Mesenchymal stem cell (in vitro differentiated cells and primary cell): ENCODE results near the gene SYNE2.
"Not testable (repeated sequence)": the region's sequence is repeated elsewhere in the genome, so short reads cannot be mapped to it uniquely, and the experiment has no call there.

Experiments
- DNase-seq: peaks from one replicate; pipeline ENCODE4 v3.0.0-alpha.2; 2013
- H2AFZ ChIP-seq: one replicate; pipeline ENCODE4 v1.6.1; 2013; ENCODE audit warnings: low read depth, mild to moderate bottlenecking, control low read depth, inconsistent platforms, low read length, moderate library complexity
- H2AK5ac ChIP-seq: 2 replicates; pipeline ENCODE4 v1.6.1; 2013; ENCODE audit warnings: low read length, moderate library complexity, mild to moderate bottlenecking, inconsistent platforms; ENCODE audit not compliant: severe bottlenecking
- H2BK120ac ChIP-seq: one replicate; pipeline ENCODE4 v1.6.1; 2013; ENCODE audit warnings: low read depth, mild to moderate bottlenecking, inconsistent platforms, low read length, moderate library complexity
- H2BK12ac ChIP-seq, 2 experiments: one replicate each; pipeline ENCODE4 v1.6.1; 2013; ENCODE audit warnings: inconsistent platforms in 2 of 2, low read length in 2 of 2, mild to moderate bottlenecking in 2 of 2, moderate library complexity in 2 of 2, control low read depth in 1 of 2
- H2BK15ac ChIP-seq: one replicate; pipeline ENCODE4 v1.6.1; 2013; ENCODE audit warnings: mild to moderate bottlenecking, low read depth, inconsistent platforms; ENCODE audit not compliant: poor library complexity, severe bottlenecking
- H2BK5ac ChIP-seq: 2 replicates; pipeline ENCODE4 v1.6.1; 2013; ENCODE audit warnings: low read depth, mild to moderate bottlenecking, low read length, control low read depth, inconsistent platforms; ENCODE audit not compliant: poor library complexity, severe bottlenecking
- H3K14ac ChIP-seq, 2 experiments: one replicate each; pipeline ENCODE4 v1.6.1; 2013; ENCODE audit warnings: inconsistent platforms in 2 of 2, low read length in 2 of 2, control low read depth in 1 of 2, mild to moderate bottlenecking in 1 of 2, moderate library complexity in 1 of 2
- H3K18ac ChIP-seq, 2 experiments: one replicate each; pipeline ENCODE4 v1.6.1; 2013; ENCODE audit warnings: inconsistent platforms in 2 of 2, low read length in 2 of 2, control low read depth in 1 of 2, low read depth in 1 of 2, mild to moderate bottlenecking in 1 of 2
- H3K23ac ChIP-seq, 2 experiments: one replicate each; pipeline ENCODE4 v1.6.1; 2013; ENCODE audit warnings: inconsistent platforms in 2 of 2, low read length in 2 of 2, mild to moderate bottlenecking in 2 of 2, moderate library complexity in 2 of 2, control low read depth in 1 of 2
- H3K27ac ChIP-seq: 2 replicates; pipeline ENCODE4 v1.5.1; 2013; ENCODE audit warnings: mild to moderate bottlenecking, moderate library complexity, low read length, control low read depth, inconsistent platforms; ENCODE audit not compliant: poor library complexity, severe bottlenecking
- H3K27me3 ChIP-seq, 2 experiments: 2 replicates each; pipeline versions ENCODE4 v1.6.1 to v1.7.0; 2013; ENCODE audit warnings: low read length in 2 of 2, mild to moderate bottlenecking in 2 of 2, moderate library complexity in 2 of 2, control low read depth in 1 of 2, inconsistent platforms in 1 of 2; ENCODE audit not compliant: control insufficient read depth in 1 of 2, insufficient read depth in 1 of 2
- H3K36me3 ChIP-seq, 2 experiments: 2 replicates each; pipeline versions ENCODE4 v1.6.1 to v1.7.0; 2013; ENCODE audit warnings: low read length in 2 of 2, control low read depth in 1 of 2, inconsistent platforms in 1 of 2, low read depth in 1 of 2, mild to moderate bottlenecking in 1 of 2; ENCODE audit not compliant: insufficient read depth in 2 of 2, control insufficient read depth in 1 of 2
- H3K4ac ChIP-seq, 2 experiments: one replicate each; pipeline ENCODE4 v1.6.1; 2013; ENCODE audit warnings: inconsistent platforms in 2 of 2, low read length in 2 of 2, mild to moderate bottlenecking in 2 of 2, moderate library complexity in 2 of 2, control low read depth in 1 of 2, low read depth in 1 of 2
- H3K4me1 ChIP-seq: 2 replicates; pipeline ENCODE4 v1.6.1; 2013; ENCODE audit warnings: low read depth, low read length, control low read depth; ENCODE audit not compliant: control insufficient read depth, insufficient read depth
- H3K4me2 ChIP-seq: 2 replicates; pipeline ENCODE4 v1.6.1; 2013; ENCODE audit warnings: low read length, mild to moderate bottlenecking, inconsistent platforms; ENCODE audit not compliant: poor library complexity, severe bottlenecking
- H3K4me3 ChIP-seq, 2 experiments: 2 replicates each; pipeline versions ENCODE4 v1.5.1 to v1.7.0; 2013; ENCODE audit warnings: low read length in 2 of 2, mild to moderate bottlenecking in 2 of 2, control low read depth in 1 of 2, low read depth in 1 of 2; ENCODE audit not compliant: insufficient read depth in 1 of 2
- H3K79me1 ChIP-seq: replicated peaks from 2 replicates; pipeline ENCODE4 v1.6.1; 2013; ENCODE audit warnings: mild to moderate bottlenecking, control low read depth, low read length, inconsistent platforms; ENCODE audit not compliant: poor library complexity, severe bottlenecking
- H3K9ac ChIP-seq: 2 replicates; pipeline ENCODE4 v1.7.0; 2013; ENCODE audit warnings: mild to moderate bottlenecking, low read length, moderate library complexity
- H3K9me3 ChIP-seq: 2 replicates; pipeline ENCODE4 v1.7.0; 2013; ENCODE audit warnings: mild to moderate bottlenecking, low read length; ENCODE audit not compliant: control insufficient read depth
- H4K8ac ChIP-seq: one replicate; pipeline ENCODE4 v1.6.1; 2013; ENCODE audit warnings: inconsistent platforms, mild to moderate bottlenecking, low read length, moderate library complexity
- H4K91ac ChIP-seq: one replicate; pipeline ENCODE4 v1.6.1; 2013; ENCODE audit warnings: mild to moderate bottlenecking, low read length, inconsistent platforms
- WGBS: methylation state at CpG from one replicate; pipeline ENCODE4 v1.1.7; 2013; ENCODE audit warnings: mixed read lengths; 5-methylcytosine and 5-hydroxymethylcytosine counted together

SYNE2 gene

DNA sequence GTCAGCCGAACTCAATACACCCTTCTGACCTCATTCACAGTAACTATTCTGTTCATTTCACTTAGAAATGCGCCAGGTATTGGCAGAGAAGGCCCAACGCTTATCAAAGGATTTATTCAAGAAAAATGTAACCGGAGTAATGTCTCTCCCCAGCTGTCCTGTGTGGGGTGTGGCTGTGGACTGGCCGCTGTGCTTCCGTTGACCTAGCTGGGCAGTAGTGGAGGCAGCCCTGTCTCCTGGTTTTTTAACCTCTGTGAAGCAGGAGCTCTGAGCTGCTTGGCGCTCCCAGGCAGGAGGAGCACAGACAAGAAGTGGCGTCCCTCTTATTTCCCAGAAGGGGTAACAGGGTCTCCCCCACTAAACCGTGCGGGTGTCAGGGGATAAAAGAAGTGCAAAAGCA lies 356.2 kb downstream of the SYNE2 start:
- no peak overlapping the region for H2BK5ac ChIP-seq
- no peak overlapping the region for H3K14ac ChIP-seq
- no peak overlapping the region for H3K18ac ChIP-seq
- H3K36me3 ChIP-seq, result peaks cover 0 to 36% of the 10 kb centered on the region in 2 experiments
- peaks cover 5% of the 10 kb centered on the region for H3K79me1 ChIP-seq
- H3K27me3 ChIP-seq, result no peaks in the 10 kb centered on the region
- no peaks in the 10 kb centered on the region for H3K4me1 ChIP-seq
- no peak overlapping the region for H3K4ac ChIP-seq
- no peak overlapping the region for H4K8ac ChIP-seq
- H2AK5ac ChIP-seq, result no peak overlapping the region
- no peak overlapping the region for H3K4me3 ChIP-seq
- H3K27ac ChIP-seq, result no peak overlapping the region
- no peak overlapping the region for H3K23ac ChIP-seq
- no peak overlapping the region for H2AFZ ChIP-seq
- H2BK12ac ChIP-seq, result no peak overlapping the region
- H4K91ac ChIP-seq, result no peak overlapping the region
- no peak overlapping the region for H2BK15ac ChIP-seq
- H3K9me3 ChIP-seq, result no peaks in the 10 kb centered on the region
- no peak overlapping the region for H3K4me2 ChIP-seq
- H2BK120ac ChIP-seq, result no peak overlapping the region
- DNase-seq, result no peak
- 94% methylated on average over 10 of the region's 10 CpGs for WGBS
- no peak overlapping the region for H3K9ac ChIP-seq

DNA sequence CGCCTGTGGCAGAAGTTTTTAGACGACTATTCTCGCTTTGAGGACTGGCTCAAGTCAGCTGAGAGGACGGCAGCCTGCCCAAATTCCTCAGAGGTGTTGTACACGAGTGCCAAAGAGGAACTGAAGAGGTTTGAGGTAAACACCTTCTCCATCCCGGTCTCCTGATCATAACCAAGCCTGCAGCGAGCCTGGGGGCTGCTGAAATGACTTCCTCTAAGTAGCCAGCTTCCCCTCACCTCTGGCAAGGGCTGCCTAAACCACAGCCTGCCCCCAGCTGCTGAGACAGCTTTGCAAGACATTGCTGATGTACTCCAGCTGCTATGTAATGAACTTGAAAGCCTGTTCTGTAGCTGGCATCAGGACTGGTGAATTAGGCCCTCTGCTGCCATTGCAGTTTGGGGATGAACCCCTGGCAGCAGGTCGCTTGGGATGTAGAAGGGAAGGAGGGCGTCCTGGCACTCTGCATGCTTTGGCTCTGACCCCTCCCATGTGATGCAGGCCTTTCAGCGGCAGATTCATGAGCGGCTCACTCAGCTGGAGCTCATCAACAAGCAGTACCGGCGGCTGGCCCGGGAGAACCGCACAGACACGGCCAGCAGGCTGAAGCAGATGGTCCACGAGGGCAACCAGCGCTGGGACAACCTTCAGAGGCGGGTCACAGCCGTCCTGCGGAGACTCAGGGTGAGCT lies 356.8 kb downstream of the SYNE2 start:
- 90% methylated on average over 21 of the region's 21 CpGs for WGBS
- no peaks in the 10 kb centered on the region for H3K4me1 ChIP-seq
- H2BK120ac ChIP-seq, result no peak overlapping the region
- H2AK5ac ChIP-seq, result no peak overlapping the region
- peak overlapping the region; percentile 2 for H4K91ac ChIP-seq
- H3K23ac ChIP-seq, result no peak overlapping the region
- H3K79me1 ChIP-seq, result peaks cover 5% of the 10 kb centered on the region
- no peak overlapping the region for H3K18ac ChIP-seq
- no peak overlapping the region for H3K9ac ChIP-seq
- H3K14ac ChIP-seq, result no peak overlapping the region
- no peak overlapping the region for H3K4me2 ChIP-seq
- H2BK15ac ChIP-seq, result no peak overlapping the region
- H2AFZ ChIP-seq, result no peak overlapping the region
- no peaks in the 10 kb centered on the region for H3K9me3 ChIP-seq
- H3K4me3 ChIP-seq, result no peak overlapping the region
- H4K8ac ChIP-seq, result no peak overlapping the region
- no peak overlapping the region for H2BK12ac ChIP-seq
- H3K27me3 ChIP-seq, result no peaks in the 10 kb centered on the region
- peaks cover 0 to 42% of the 10 kb centered on the region in 2 experiments for H3K36me3 ChIP-seq
- no peak overlapping the region for H3K27ac ChIP-seq
- H2BK5ac ChIP-seq, result no peak overlapping the region
- DNase-seq, result peak; percentile 37
- no peak overlapping the region for H3K4ac ChIP-seq

DNA sequence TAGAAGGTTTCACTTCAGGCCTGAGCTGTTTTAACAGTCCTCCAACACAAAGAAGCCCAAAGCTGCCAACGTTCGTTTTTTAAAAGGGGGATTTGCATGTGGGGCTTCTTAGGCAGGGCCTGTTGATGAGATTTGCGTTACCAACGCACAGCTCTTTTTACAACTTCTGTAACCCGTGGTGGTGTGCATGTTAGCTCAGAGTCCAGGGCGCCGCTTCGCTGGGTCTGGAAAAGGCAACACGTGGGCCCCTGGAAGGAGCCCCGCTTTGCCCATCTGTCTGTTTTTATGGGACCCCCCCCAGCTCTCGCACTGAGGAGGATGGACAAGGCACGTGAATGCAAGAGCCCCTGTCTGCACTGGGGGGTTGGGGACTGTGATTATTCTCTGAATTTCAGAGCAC lies 357.4 kb downstream of the SYNE2 start:
- 98% methylated on average over 12 of the region's 12 CpGs for WGBS
- H3K27ac ChIP-seq, result no peak overlapping the region

DNA sequence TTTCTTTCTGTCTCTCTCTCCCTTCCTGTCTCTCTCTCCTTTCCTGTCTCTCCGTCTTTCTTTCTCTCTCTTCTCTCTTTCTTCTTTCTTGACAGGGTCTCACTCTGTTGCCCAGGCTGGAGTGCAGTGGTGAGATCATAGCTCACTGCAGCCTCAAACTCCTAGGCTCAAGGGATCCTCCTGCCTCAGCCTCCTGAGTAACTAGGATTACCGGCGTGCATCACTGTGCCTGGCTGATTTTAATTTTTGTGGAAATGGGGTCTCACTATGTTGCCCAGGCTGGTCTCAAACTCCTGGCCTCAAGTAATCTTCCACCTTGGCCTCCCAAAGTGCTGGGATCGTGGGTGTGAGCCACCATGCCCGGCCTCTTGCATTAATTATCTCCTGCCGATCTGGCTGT lies 358.1 kb downstream of the SYNE2 start:
- H3K4me3 ChIP-seq, H2BK5ac ChIP-seq, H3K27ac ChIP-seq, DNase-seq, H2BK120ac ChIP-seq, H3K23ac ChIP-seq, H4K91ac ChIP-seq, H3K4me1 ChIP-seq, H3K9ac ChIP-seq, H2BK15ac ChIP-seq, H2BK12ac ChIP-seq, H2AK5ac ChIP-seq, H3K9me3 ChIP-seq, H3K4me2 ChIP-seq, H3K14ac ChIP-seq, H3K4ac ChIP-seq, H3K27me3 ChIP-seq, H3K18ac ChIP-seq, H4K8ac ChIP-seq, H3K79me1 ChIP-seq, H2AFZ ChIP-seq: not testable (repeated sequence)
- peaks cover 0 to 54% of the 10 kb centered on the region in 2 experiments for H3K36me3 ChIP-seq
- WGBS, result 97% methylated on average over 6 of the region's 6 CpGs

More for the DNA sequence above, 357.4 kb downstream of the SYNE2 start:
- H2BK5ac ChIP-seq, result no peak overlapping the region
- no peak overlapping the region for H2AFZ ChIP-seq
- no peak for DNase-seq
- no peak overlapping the region for H3K9ac ChIP-seq
- peaks cover 5% of the 10 kb centered on the region for H3K79me1 ChIP-seq
- H4K91ac ChIP-seq, result no peak overlapping the region
- H3K4ac ChIP-seq, result no peak overlapping the region
- no peak overlapping the region for H3K14ac ChIP-seq
- no peak overlapping the region for H2BK120ac ChIP-seq
- no peak overlapping the region for H2BK15ac ChIP-seq
- no peak overlapping the region for H2AK5ac ChIP-seq
- no peak overlapping the region for H3K23ac ChIP-seq
- H3K18ac ChIP-seq, result no peak overlapping the region
- no peak overlapping the region for H4K8ac ChIP-seq
- no peak overlapping the region for H2BK12ac ChIP-seq
- H3K4me1 ChIP-seq, result no peaks in the 10 kb centered on the region
- no peaks in the 10 kb centered on the region for H3K9me3 ChIP-seq
- no peaks in the 10 kb centered on the region for H3K27me3 ChIP-seq
- no peak overlapping the region for H3K4me2 ChIP-seq
- H3K36me3 ChIP-seq, result peaks cover 0 to 47% of the 10 kb centered on the region in 2 experiments
- H3K4me3 ChIP-seq, result no peak overlapping the region
